ENCODE results near the gene MARCHF11.

DNA sequence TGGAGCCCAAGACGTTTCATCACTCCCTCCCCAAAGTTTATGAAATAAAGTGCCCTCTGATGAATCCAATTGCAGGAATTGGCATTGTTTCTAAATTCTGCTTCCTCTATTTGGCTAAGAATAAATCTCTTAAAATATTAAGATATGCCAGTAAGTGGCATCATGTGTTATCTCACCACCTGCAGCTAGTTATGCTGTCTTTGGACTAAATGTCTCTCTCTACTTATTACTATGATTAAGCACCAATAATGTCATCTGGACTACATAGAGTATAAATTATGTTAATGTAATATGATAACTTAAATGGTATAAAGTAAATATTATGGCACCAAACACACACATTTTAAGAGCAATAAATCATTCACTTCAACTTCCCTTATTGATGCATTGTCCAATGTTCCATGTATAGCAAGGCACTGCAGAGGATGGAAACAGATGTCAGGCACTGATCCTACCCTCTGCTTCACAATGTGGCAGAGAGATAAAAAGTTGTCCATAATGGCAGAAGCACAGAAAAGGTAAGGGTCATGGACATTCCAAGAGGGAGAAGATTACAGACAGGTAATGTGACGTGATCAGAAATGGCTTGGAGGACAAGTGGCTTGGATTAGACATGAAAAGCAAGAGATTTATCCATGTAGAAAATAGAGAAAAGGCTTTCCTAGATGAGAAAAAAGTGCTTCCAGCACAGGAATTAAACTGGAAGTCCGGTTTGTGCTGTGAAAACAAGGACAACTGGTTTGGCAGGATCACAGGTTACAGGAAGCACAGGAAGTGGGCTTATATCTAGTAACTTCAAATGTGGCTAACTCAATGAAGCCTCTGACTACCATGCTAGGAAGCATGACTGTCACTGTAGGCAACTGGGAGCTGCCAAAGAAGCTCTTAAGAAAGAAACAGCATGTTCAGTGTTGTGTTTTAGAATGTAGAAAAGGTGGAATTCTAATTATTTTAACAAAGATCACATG lies 26.7 kb downstream of the MARCHF11 start:
- TF ChIP-seq BHLHE40 (IDR thresholded peaks at IDR 0.05; ENCODE audit: borderline replicate concordance) = no peak
- no peak for TF ChIP-seq ARNT (IDR thresholded peaks at IDR 0.05)
- TF ChIP-seq, protein P1, sequence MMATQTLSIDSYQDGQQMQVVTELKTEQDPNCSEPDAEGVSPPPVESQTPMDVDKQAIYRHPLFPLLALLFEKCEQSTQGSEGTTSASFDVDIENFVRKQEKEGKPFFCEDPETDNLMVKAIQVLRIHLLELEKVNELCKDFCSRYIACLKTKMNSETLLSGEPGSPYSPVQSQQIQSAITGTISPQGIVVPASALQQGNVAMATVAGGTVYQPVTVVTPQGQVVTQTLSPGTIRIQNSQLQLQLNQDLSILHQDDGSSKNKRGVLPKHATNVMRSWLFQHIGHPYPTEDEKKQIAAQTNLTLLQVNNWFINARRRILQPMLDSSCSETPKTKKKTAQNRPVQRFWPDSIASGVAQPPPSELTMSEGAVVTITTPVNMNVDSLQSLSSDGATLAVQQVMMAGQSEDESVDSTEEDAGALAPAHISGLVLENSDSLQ (IDR thresholded peaks at IDR 0.05) = no peak
- TF ChIP-seq SP1 (IDR thresholded peaks at IDR 0.05) = no peak
- no peak for TF ChIP-seq L3MBTL2 (conservative IDR thresholded peaks at IDR 0.05)
- TF ChIP-seq NFRKB (IDR thresholded peaks at IDR 0.05) = no peak
- TF ChIP-seq SUZ12 (IDR thresholded peaks at IDR 0.05) = no peak
- TF ChIP-seq ELF4 (IDR thresholded peaks at IDR 0.05) = no peak
